HCT116 (cell line): ENCODE measurements around the gene CD3D. TPM values are rescaled to one million over a fixed set of nuclear protein-coding genes. Genes with fewer than 3 reads are reported as not detected.

Source experiments
- ATAC-seq: fragments of 200-7000 bp; cut with Tn5 transposase; 2 replicates; pipeline ENCODE4 v1.9.1; 2020; ENCODE audit warnings: mild to moderate bottlenecking, moderate library complexity
- BruUV-seq: library from RNA; stranded (reverse); fragments of 400-500 nt; replicated peaks from 2 replicates; lab custom pipeline; 2021; lab: Mats Ljungman, UMichigan
- CTCF ChIA-PET: fragments of 300-600 bp; sonication (Branson Sonifier 250); formaldehyde crosslinking; loops from one replicate; lab custom pipeline; 2021; ENCODE audit warnings: antibody characterized with exemption; lab: Charles Lee
- POLR2A ChIA-PET: fragments of 300-600, 350-600 bp; sonication (Branson Sonifier 250); formaldehyde crosslinking; loops from one replicate; lab custom pipeline; 2021; ENCODE audit warnings: antibody characterized with exemption; lab: Charles Lee
- RAD21 ChIA-PET, 2 experiments: fragments of 300-600 bp; sonication (Branson Sonifier 250); formaldehyde crosslinking; loops; one replicate each; lab custom pipeline; 2023; ENCODE audit warnings: low total read pairs in 2 of 2; ENCODE audit not compliant: uncharacterized antibody in 2 of 2, unreplicated experiment in 2 of 2, low non-redundant PET in 1 of 2; lab: Charles Lee
- DNase-seq: peaks from one replicate; pipeline ENCODE4 v3.0.0-alpha.2; 2010; ENCODE audit warnings: low read depth, low spot score
- H2AFZ ChIP-seq: fragments of 200-600 bp; shearing (Covaris generic), sonication (generic); 2 replicates; pipeline ENCODE4 v1.6.1; 2017; ENCODE audit warnings: low read depth, mixed run types, mixed read lengths, antibody characterized with exemption, low read length; ENCODE audit not compliant: poor library complexity, severe bottlenecking
- H3K27ac ChIP-seq: 2 replicates; pipeline ENCODE4 v1.5.1; 2012; ENCODE audit warnings: low read depth, low read length
- H3K27me3 ChIP-seq: fragments of 200-600 bp; sonication (generic); 2 replicates; pipeline ENCODE4 v1.6.1; 2016; ENCODE audit warnings: mixed run types, low read length, mixed read lengths; ENCODE audit not compliant: insufficient read depth
- H3K36me3 ChIP-seq, 2 experiments: fragments of 200-500 bp in 1 of 2; fragments of 200-600 bp in 1 of 2; sonication (Bioruptor generic) in 1 of 2; sonication (generic) in 1 of 2; 2 replicates each; pipeline versions ENCODE4 v1.5.1 to v1.6.1; 2014 to 2016; ENCODE audit warnings: low read length in 2 of 2, inconsistent platforms in 1 of 2, mixed read lengths in 1 of 2, mixed run types in 1 of 2; ENCODE audit not compliant: insufficient read depth in 2 of 2, control insufficient read depth in 1 of 2
- H3K4me1 ChIP-seq, 2 experiments: fragments of 200-600 bp in 1 of 2; sonication (generic) in 1 of 2; 2 replicates each; pipeline versions ENCODE4 v1.5.1 to v1.6.1; 2012 to 2017; ENCODE audit warnings: low read length in 2 of 2, inconsistent platforms in 1 of 2, mild to moderate bottlenecking in 1 of 2, mixed read lengths in 1 of 2, mixed run types in 1 of 2, moderate library complexity in 1 of 2; ENCODE audit not compliant: insufficient read depth in 2 of 2, control insufficient read depth in 1 of 2
- H3K4me2 ChIP-seq: fragments of 200-600 bp; sonication (generic); 2 replicates; pipeline ENCODE4 v1.6.1; 2017; ENCODE audit warnings: mixed run types, low read length, mixed read lengths
- H3K4me3 ChIP-seq, 2 experiments: fragments of 200-600 bp in 1 of 2; sonication (generic) in 1 of 2; replicated peaks in 1 of 2; 2 replicates each; pipeline ENCODE4 v1.5.1; 2011 to 2016; ENCODE audit warnings: low read length in 2 of 2, control low read depth in 1 of 2, low read depth in 1 of 2, mild to moderate bottlenecking in 1 of 2, mixed read lengths in 1 of 2, mixed run types in 1 of 2
- H3K79me2 ChIP-seq: fragments of 200-600 bp; sonication (generic); 2 replicates; pipeline ENCODE4 v1.6.1; 2017; ENCODE audit warnings: mild to moderate bottlenecking, mixed run types, low read length, moderate library complexity, mixed read lengths; ENCODE audit not compliant: insufficient read depth
- H3K9ac ChIP-seq: fragments of 200-600 bp; sonication (generic); 2 replicates; pipeline ENCODE4 v1.6.1; 2016; ENCODE audit warnings: low read length, mixed read lengths
- H3K9me2 ChIP-seq: fragments of 200-600 bp; sonication (generic), shearing (Covaris generic); 2 replicates; pipeline ENCODE4 v1.6.1; 2017; ENCODE audit warnings: mixed run types, mild to moderate bottlenecking, moderate library complexity; ENCODE audit not compliant: insufficient read depth
- H3K9me3 ChIP-seq, 2 experiments: fragments of 200-500 bp in 1 of 2; fragments of 200-600 bp in 1 of 2; sonication (Bioruptor generic) in 1 of 2; sonication (generic) in 1 of 2; 2 replicates each; pipeline ENCODE4 v1.6.1; 2014 to 2017; ENCODE audit warnings: low read length in 2 of 2, mixed read lengths in 2 of 2, inconsistent platforms in 1 of 2, low read depth in 1 of 2, mild to moderate bottlenecking in 1 of 2, mixed run types in 1 of 2, moderate library complexity in 1 of 2; ENCODE audit not compliant: control insufficient read depth in 1 of 2, insufficient read depth in 1 of 2
- H4K20me1 ChIP-seq: fragments of 200-600 bp; sonication (generic), shearing (Covaris generic); 2 replicates; pipeline ENCODE4 v1.6.1; 2017; ENCODE audit warnings: mixed run types, mild to moderate bottlenecking, moderate library complexity; ENCODE audit not compliant: insufficient read depth
- CBX3 ChIP-seq: IDR thresholded peaks from 2 replicates; pipeline ENCODE4 v1.6.1; 2012; ENCODE audit warnings: low read depth
- ELF1 ChIP-seq: IDR thresholded peaks from 2 replicates; pipeline ENCODE4 v1.6.1; 2012; ENCODE audit warnings: low read depth, borderline replicate concordance
- EZH2 ChIP-seq: fragments of 200-600 bp; sonication (generic); IDR thresholded peaks from 2 replicates; pipeline ENCODE4 v1.6.1; 2017; ENCODE audit warnings: antibody characterized with exemption, mixed run types
- EZH2phosphoT487 ChIP-seq: fragments of 200-600 bp; IDR thresholded peaks from 2 replicates; pipeline ENCODE4 v1.6.1; 2018; ENCODE audit warnings: antibody characterized with exemption, borderline replicate concordance
- FOSL1 ChIP-seq: IDR thresholded peaks from 2 replicates; pipeline ENCODE4 v1.6.1; 2012; ENCODE audit warnings: low read depth
- JUND ChIP-seq: IDR thresholded peaks from 2 replicates; pipeline ENCODE4 v1.6.1; 2012
- POLR2A ChIP-seq: IDR thresholded peaks from 2 replicates; pipeline ENCODE4 v1.7.0; 2011; ENCODE audit warnings: borderline replicate concordance; ENCODE audit not compliant: insufficient read depth, insufficient read length; ENCODE audit errors: extremely low read depth
- POLR2AphosphoS5 ChIP-seq: IDR thresholded peaks from 2 replicates; pipeline ENCODE4 v1.6.1; 2011; ENCODE audit warnings: mild to moderate bottlenecking, low read depth, low read length, moderate library complexity
- SIN3A ChIP-seq: IDR thresholded peaks from 2 replicates; pipeline ENCODE4 v1.6.1; 2012; ENCODE audit warnings: low read depth
- SP1 ChIP-seq: IDR thresholded peaks from 2 replicates; pipeline ENCODE4 v1.6.1; 2012; ENCODE audit warnings: low read depth
- SRF ChIP-seq: IDR thresholded peaks from 2 replicates; pipeline ENCODE4 v1.6.1; 2012; ENCODE audit warnings: low read depth
- TCF7L2 ChIP-seq: IDR thresholded peaks from 2 replicates; pipeline ENCODE4 v1.7.0; 2011; ENCODE audit warnings: borderline replicate concordance, inconsistent platforms; ENCODE audit not compliant: insufficient read depth, insufficient read length; ENCODE audit errors: extremely low read depth
- YY1 ChIP-seq: IDR thresholded peaks from 2 replicates; pipeline ENCODE4 v1.6.1; 2011; ENCODE audit warnings: low read length, low read depth, moderate library complexity, mild to moderate bottlenecking; ENCODE audit not compliant: insufficient replicate concordance; ENCODE audit errors: extremely low read depth
- ZFX ChIP-seq: fragments of 450-650 bp; IDR thresholded peaks from 2 replicates; pipeline ENCODE4 v1.6.1; 2017
- ZNF274 ChIP-seq: fragments of 200-500 bp; sonication (Bioruptor generic); IDR thresholded peaks from 2 replicates; pipeline ENCODE4 v1.6.1; 2014; ENCODE audit warnings: mild to moderate bottlenecking, low read depth, low read length, inconsistent platforms
- intact Hi-C: fragments of 100-400 bp; cut with micrococcal nuclease; formaldehyde crosslinking; loops from 2 replicates; pipeline ENCODE4 v1.10.0; 2022
- total RNA-seq: library from RNA; stranded (reverse); gene quantifications from one replicate; pipeline ENCODE4 v1.2.1, GENCODE V29; 2021; ENCODE audit not compliant: unreplicated experiment
- TF ChIP-seq, protein P1 (sequence below): IDR thresholded peaks from 2 replicates; pipeline ENCODE4 v1.6.1; 2012
- TF ChIP-seq, protein P2 (sequence below): IDR thresholded peaks from 2 replicates; pipeline ENCODE4 v1.6.1; 2011; ENCODE audit warnings: mild to moderate bottlenecking, low read length, moderate library complexity; ENCODE audit not compliant: insufficient replicate concordance; ENCODE audit errors: extremely low read depth
- TF ChIP-seq, protein P3 (sequence below): IDR thresholded peaks from 2 replicates; pipeline ENCODE4 v1.6.1; 2012
- TF ChIP-seq, protein P4 (sequence below): IDR thresholded peaks from 2 replicates; pipeline ENCODE4 v1.6.1; 2012; ENCODE audit warnings: low read depth

CD3D gene
- total RNA-seq, 1 experiment from 2014 or later: 1.0 TPM

DNA sequence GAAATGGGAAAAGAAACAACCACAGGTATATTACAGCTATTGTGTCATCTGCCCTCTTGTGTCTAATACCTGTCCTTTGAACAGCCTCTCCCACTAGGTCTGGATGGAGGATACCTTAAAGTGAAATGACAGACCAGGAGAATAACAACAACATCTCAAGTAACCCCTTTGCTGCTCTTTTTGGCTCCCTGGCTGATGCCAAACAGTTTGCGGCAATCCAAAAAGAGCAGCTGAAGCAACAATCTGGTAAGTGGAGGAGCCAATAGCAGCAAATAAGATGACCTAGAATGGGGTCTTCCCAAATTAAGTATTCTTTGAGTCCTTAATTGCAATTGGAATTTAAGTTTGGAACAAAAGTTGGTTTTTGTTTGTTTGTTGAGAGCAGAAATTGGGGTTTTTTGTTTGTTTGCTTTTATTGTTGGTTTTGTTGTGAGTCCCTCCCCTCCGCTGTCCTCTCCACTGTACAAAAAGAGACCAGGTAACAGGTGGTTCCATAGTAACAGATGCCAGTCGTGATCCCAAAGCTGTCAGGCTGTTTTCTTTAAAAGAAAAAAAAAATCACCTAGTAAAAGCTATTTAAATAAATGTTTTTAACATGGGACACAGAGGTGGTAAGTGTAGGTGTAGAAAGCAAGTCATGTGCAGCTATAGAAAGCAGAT, 22.6 kb upstream of the CD3D start:
- H2AFZ ChIP-seq: no peak overlapping the region
- no peak for ATAC-seq

More for the DNA sequence above, 22.6 kb upstream of the CD3D start:
- Histone ChIP-seq H3K9me3 (no peaks in the 10 kb centered on the region), H3K79me2 (peaks cover 58% of the 10 kb centered on the region), H3K27ac (no peak overlapping the region), H3K4me2 (no peak overlapping the region), H3K27me3 (no peaks in the 10 kb centered on the region), H4K20me1 (no peaks in the 10 kb centered on the region), H3K4me1 (peaks cover 3 to 7% of the 10 kb centered on the region in 2 experiments), H3K9me2 (no peaks in the 10 kb centered on the region), H3K9ac (no peak overlapping the region), H3K36me3 (peaks cover 18 to 24% of the 10 kb centered on the region in 2 experiments; a peak in 3 of 4 replicates), H3K4me3 (no peak overlapping the region)
- intact Hi-C loops: no loop called here
- ChIA-PET POLR2A (no interaction called here), CTCF (no interaction called here), RAD21 (interaction anchor here in 1 of 2 experiments (0.5 kb wide), 1 partner anchor 213 kb away, joined by 5 read pairs; the partner anchor contains the start of gene SCN4B)
- no peak for DNase-seq
- no peak for TF ChIP-seq JUND
- TF ChIP-seq, protein P1, sequence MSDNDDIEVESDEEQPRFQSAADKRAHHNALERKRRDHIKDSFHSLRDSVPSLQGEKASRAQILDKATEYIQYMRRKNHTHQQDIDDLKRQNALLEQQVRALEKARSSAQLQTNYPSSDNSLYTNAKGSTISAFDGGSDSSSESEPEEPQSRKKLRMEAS: no peak
- TF ChIP-seq POLR2AphosphoS5: no peak
- TF ChIP-seq, protein P2, sequence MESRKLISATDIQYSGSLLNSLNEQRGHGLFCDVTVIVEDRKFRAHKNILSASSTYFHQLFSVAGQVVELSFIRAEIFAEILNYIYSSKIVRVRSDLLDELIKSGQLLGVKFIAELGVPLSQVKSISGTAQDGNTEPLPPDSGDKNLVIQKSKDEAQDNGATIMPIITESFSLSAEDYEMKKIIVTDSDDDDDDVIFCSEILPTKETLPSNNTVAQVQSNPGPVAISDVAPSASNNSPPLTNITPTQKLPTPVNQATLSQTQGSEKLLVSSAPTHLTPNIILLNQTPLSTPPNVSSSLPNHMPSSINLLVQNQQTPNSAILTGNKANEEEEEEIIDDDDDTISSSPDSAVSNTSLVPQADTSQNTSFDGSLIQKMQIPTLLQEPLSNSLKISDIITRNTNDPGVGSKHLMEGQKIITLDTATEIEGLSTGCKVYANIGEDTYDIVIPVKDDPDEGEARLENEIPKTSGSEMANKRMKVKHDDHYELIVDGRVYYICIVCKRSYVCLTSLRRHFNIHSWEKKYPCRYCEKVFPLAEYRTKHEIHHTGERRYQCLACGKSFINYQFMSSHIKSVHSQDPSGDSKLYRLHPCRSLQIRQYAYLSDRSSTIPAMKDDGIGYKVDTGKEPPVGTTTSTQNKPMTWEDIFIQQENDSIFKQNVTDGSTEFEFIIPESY: no peak
- no peak for TF ChIP-seq ZNF274
- no peak for TF ChIP-seq EZH2phosphoT487
- no peak for TF ChIP-seq CBX3
- no peak for TF ChIP-seq SRF
- TF ChIP-seq YY1: no peak
- no peak for TF ChIP-seq FOSL1
- no peak for TF ChIP-seq ELF1
- TF ChIP-seq TCF7L2: no peak
- TF ChIP-seq SIN3A: no peak
- no peak for TF ChIP-seq SP1
- TF ChIP-seq EZH2: no peak
- TF ChIP-seq ZFX: no peak
- TF ChIP-seq, protein P3, sequence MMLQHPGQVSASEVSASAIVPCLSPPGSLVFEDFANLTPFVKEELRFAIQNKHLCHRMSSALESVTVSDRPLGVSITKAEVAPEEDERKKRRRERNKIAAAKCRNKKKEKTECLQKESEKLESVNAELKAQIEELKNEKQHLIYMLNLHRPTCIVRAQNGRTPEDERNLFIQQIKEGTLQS: no peak
- TF ChIP-seq, protein P4, sequence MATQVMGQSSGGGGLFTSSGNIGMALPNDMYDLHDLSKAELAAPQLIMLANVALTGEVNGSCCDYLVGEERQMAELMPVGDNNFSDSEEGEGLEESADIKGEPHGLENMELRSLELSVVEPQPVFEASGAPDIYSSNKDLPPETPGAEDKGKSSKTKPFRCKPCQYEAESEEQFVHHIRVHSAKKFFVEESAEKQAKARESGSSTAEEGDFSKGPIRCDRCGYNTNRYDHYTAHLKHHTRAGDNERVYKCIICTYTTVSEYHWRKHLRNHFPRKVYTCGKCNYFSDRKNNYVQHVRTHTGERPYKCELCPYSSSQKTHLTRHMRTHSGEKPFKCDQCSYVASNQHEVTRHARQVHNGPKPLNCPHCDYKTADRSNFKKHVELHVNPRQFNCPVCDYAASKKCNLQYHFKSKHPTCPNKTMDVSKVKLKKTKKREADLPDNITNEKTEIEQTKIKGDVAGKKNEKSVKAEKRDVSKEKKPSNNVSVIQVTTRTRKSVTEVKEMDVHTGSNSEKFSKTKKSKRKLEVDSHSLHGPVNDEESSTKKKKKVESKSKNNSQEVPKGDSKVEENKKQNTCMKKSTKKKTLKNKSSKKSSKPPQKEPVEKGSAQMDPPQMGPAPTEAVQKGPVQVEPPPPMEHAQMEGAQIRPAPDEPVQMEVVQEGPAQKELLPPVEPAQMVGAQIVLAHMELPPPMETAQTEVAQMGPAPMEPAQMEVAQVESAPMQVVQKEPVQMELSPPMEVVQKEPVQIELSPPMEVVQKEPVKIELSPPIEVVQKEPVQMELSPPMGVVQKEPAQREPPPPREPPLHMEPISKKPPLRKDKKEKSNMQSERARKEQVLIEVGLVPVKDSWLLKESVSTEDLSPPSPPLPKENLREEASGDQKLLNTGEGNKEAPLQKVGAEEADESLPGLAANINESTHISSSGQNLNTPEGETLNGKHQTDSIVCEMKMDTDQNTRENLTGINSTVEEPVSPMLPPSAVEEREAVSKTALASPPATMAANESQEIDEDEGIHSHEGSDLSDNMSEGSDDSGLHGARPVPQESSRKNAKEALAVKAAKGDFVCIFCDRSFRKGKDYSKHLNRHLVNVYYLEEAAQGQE: no peak
- TF ChIP-seq POLR2A: no peak
- no TSS peak for BruUV-seq
